Brain microvascular endothelial cell (primary cell): ENCODE measurements around the gene NRXN3.

Experiments used
- DNase-seq: peaks from one replicate; pipeline ENCODE4 v3.0.0-alpha.2; 2020
- H3K27ac ChIP-seq: fragments of 250-450 bp; sonication (Bioruptor Pico); 2 replicates; pipeline ENCODE4 v1.5.1; 2020; ENCODE audit warnings: mild to moderate bottlenecking, moderate library complexity
- H3K27me3 ChIP-seq: fragments of 250-450 bp; sonication (Bioruptor Pico); replicated peaks from 2 replicates; pipeline ENCODE4 v1.5.1; 2020; ENCODE audit warnings: mild to moderate bottlenecking
- H3K36me3 ChIP-seq: fragments of 250-450 bp; sonication (Bioruptor Pico); replicated peaks from 2 replicates; pipeline ENCODE4 v1.5.1; 2020; ENCODE audit warnings: mild to moderate bottlenecking
- H3K4me3 ChIP-seq: 2 replicates; pipeline ENCODE4 v1.5.1; 2011; ENCODE audit warnings: low read depth, mild to moderate bottlenecking, control low read depth, low read length, moderate library complexity
- in situ Hi-C: cut with HindIII; loops from 2 replicates; pipeline ENCODE4 v1.10.0; 2017; ENCODE audit warnings: low sequenced_read_pairs, low pct_ligation_motif_present
- TF ChIP-seq, protein P1 (sequence below): IDR thresholded peaks from 2 replicates; pipeline ENCODE4 v1.5.1; 2011; ENCODE audit warnings: low read depth, mild to moderate bottlenecking, moderate library complexity, low read length, control low read depth, inconsistent platforms; ENCODE audit errors: missing control alignments

The NRXN3 gene

DNA sequence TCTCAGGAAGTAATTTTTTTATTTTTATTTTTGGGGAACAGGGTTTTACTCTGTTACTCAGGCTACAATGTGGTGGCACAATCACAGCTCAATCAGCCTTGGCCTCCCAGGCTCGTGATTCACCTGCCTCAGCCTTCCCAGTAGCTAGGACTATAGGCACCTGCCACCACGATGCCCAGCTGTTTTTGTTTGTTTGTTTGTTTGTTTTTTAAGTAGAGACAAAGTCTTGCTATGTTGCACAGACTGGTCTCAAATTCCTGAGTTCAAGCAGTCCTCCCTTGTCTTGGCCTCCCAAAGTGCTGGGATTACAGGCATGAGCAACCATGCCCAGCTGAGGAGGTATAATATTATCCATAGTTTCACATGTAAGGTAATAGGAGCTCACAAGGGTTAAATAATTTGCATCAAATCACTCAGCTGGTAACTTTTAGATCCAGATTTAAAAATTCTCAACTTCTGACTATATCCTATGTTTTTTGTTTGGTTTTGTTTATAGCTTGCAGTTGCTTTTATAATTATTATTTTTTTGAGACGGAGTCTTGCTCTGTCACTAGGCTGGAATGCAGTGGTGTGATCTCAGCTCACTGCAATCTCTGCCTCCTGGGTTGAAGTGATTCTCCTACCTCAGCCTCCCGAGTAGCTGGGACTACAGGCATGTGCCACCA, 1411.9 kb downstream of the NRXN3 start:
- H3K27me3 ChIP-seq, result no peaks in the 10 kb centered on the region
- in situ Hi-C loops, result no loop called here
- DNase-seq, result peak; percentile 93
- peak overlapping the region; percentile 93 for H3K27ac ChIP-seq
- no peak overlapping the region for H3K4me3 ChIP-seq
- TF ChIP-seq, protein P1, sequence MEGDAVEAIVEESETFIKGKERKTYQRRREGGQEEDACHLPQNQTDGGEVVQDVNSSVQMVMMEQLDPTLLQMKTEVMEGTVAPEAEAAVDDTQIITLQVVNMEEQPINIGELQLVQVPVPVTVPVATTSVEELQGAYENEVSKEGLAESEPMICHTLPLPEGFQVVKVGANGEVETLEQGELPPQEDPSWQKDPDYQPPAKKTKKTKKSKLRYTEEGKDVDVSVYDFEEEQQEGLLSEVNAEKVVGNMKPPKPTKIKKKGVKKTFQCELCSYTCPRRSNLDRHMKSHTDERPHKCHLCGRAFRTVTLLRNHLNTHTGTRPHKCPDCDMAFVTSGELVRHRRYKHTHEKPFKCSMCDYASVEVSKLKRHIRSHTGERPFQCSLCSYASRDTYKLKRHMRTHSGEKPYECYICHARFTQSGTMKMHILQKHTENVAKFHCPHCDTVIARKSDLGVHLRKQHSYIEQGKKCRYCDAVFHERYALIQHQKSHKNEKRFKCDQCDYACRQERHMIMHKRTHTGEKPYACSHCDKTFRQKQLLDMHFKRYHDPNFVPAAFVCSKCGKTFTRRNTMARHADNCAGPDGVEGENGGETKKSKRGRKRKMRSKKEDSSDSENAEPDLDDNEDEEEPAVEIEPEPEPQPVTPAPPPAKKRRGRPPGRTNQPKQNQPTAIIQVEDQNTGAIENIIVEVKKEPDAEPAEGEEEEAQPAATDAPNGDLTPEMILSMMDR, result no peak
- no peaks in the 10 kb centered on the region for H3K36me3 ChIP-seq

DNA sequence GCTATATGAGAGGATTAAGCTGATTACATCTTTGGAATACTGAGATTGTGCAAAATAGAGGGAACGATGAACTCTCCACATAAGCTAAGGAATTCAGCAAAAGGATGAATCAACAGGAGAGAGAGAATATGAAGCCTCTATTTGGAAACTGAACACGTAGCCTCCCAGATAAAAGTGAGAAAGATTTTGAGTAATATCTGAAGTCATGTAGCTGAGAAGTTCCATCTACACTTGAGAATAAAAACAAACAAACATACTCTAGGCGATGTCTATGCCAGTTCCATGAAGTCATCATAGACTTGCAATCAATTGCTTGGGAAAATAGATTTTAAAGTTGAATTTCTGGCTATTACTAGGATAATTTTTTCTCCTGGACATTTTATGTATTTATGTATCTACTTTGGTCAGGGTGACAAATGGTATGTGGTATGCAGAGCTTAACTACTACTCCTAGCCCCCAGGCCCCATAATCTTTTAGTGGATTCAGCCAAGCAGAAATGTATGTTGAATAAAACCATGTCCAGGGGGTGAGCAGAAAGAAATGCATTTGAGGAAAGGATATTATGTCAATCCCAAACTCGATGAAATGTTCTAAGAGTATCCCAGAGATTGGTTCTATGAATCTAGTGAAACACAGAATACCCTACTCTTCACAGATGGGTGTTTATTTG, 1413.7 kb downstream of the NRXN3 start:
- H3K27me3 ChIP-seq, result no peaks in the 10 kb centered on the region
- no peak overlapping the region for H3K4me3 ChIP-seq
- H3K27ac ChIP-seq, result peak overlapping the region; percentile 93
- TF ChIP-seq, protein P1, result no peak
- in situ Hi-C loops, result no loop called here
- peak; percentile 67 for DNase-seq
- no peaks in the 10 kb centered on the region for H3K36me3 ChIP-seq

GRCh38 chr14:79584679-79585078, 1414.5 kb downstream of the NRXN3 start:
- in situ Hi-C loops, result no loop called here
- peak; percentile 91 for DNase-seq
- Histone ChIP-seq H3K36me3 (no peaks in the 10 kb centered on the region), H3K27ac (peak overlapping the region; percentile 93), H3K27me3 (no peaks in the 10 kb centered on the region), H3K4me3 (no peak overlapping the region)
- TF ChIP-seq, protein P1, result peak; percentile 70

DNA sequence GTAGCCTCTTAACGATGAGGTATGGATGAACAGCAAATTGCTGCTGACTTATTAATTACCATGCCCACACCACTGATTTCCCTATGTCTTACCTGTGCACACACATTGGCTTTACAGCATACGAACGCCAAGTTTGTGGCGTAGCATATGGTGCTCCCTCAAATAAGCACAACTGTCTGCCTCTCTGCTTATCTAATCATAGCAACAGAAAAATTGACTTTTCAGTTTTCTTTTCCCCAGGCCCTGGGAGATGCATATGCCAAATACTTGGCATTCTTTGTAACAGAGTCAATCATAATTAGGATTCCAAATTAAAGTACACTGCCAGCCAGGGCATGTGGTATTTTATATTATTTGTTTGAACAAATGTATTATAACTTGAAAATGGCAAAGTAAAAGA, 1415.7 kb downstream of the NRXN3 start:
- DNase-seq, result peak; percentile 76
- TF ChIP-seq, protein P1, result no peak
- Histone ChIP-seq H3K27me3 (no peaks in the 10 kb centered on the region), H3K27ac (peak overlapping the region; percentile 93), H3K4me3 (no peak overlapping the region), H3K36me3 (no peaks in the 10 kb centered on the region)
- in situ Hi-C loops, result no loop called here

GRCh38 chr14:79586416-79586815, 1416.2 kb downstream of the NRXN3 start:
- H3K4me3 ChIP-seq, result no peak overlapping the region
- DNase-seq, result no peak
- peak overlapping the region; percentile 93 for H3K27ac ChIP-seq
- TF ChIP-seq, protein P1, result no peak
- no peaks in the 10 kb centered on the region for H3K36me3 ChIP-seq
- no peaks in the 10 kb centered on the region for H3K27me3 ChIP-seq
- in situ Hi-C loops, result no loop called here
